Measurements from ENCODE around the gene IL22RA2.

- TF ChIP-seq KIAA2018 (CRISPR knock-in tag; IDR thresholded peaks at IDR 0.05; ENCODE audit: borderline replicate concordance) (no peak), MAFF (IDR thresholded peaks at IDR 0.05; ENCODE audit: low read depth, low read length) (no peak), FOXP4 (CRISPR knock-in tag; IDR thresholded peaks at IDR 0.05) (no peak), TAF1 (CRISPR knock-in tag; IDR thresholded peaks at IDR 0.05) (no peak), SNAI1 (CRISPR knock-in tag; IDR thresholded peaks at IDR 0.05; ENCODE audit: borderline replicate concordance) (no peak), EZH2 (conservative IDR thresholded peaks at IDR 0.05; ENCODE audit: low read depth, low read length) (no peak)
Observed at GRCh38 chr6:137105375-137105774, 68.1 kb downstream of the IL22RA2 start.

Measured in HepG2 (cell line).